HEK293 (cell line): Measurements from ENCODE around the gene DCUN1D2.

Experiments used
- CTCF ChIA-PET: fragments of 350-600 bp; formaldehyde crosslinking; extraction: SDS; loops from one replicate; lab custom pipeline; 2021; ENCODE audit warnings: antibody characterized with exemption; lab: Yijun Ruan, JAX
- POLR2A ChIA-PET: fragments of 300-600 bp; formaldehyde crosslinking; extraction: SDS; loops from one replicate; lab custom pipeline; 2020; ENCODE audit warnings: antibody characterized with exemption, inconsistent platforms; lab: Yijun Ruan, JAX
- H3K27ac ChIP-seq: fragments of 200-500 bp; sonication (Bioruptor generic); 2 replicates; pipeline ENCODE4 v1.5.1; 2014; ENCODE audit warnings: low read depth, low read length, control low read depth, inconsistent platforms; ENCODE audit errors: extremely low read depth
- H3K36me3 ChIP-seq, 2 experiments: fragments of 200-500 bp in 1 of 2; sonication (Bioruptor generic) in 1 of 2; 1 replicate in 1 of 2; 2 replicates in 1 of 2; pipeline ENCODE4 v1.5.1; 2014 to 2017; ENCODE audit warnings: inconsistent platforms in 2 of 2, low read length in 2 of 2; ENCODE audit not compliant: control insufficient read depth in 2 of 2, insufficient read depth in 1 of 2
- H3K4me1 ChIP-seq: fragments of 200-500 bp; sonication (Bioruptor generic); 2 replicates; pipeline ENCODE4 v1.5.1; 2014; ENCODE audit warnings: mild to moderate bottlenecking, low read length, inconsistent platforms; ENCODE audit not compliant: control insufficient read depth, insufficient read depth
- H3K4me3 ChIP-seq: 2 replicates; pipeline ENCODE4 v1.5.1; 2011; ENCODE audit warnings: low read depth, mild to moderate bottlenecking, control low read depth, low read length, moderate library complexity
- H3K9me3 ChIP-seq: fragments of 200-500 bp; sonication (Bioruptor generic); 2 replicates; pipeline ENCODE4 v1.5.1; 2014; ENCODE audit warnings: low read depth, low read length, inconsistent platforms; ENCODE audit not compliant: control insufficient read depth, insufficient read depth
- HOXC10 ChIP-seq: sonication (generic); formaldehyde crosslinking; IDR thresholded peaks from 2 replicates; pipeline ENCODE4 v1.8.1; 2023; ENCODE audit warnings: mild to moderate bottlenecking, missing genetic modification reagents
- KLF17 ChIP-seq: fragments of 450-650 bp; formaldehyde crosslinking; IDR thresholded peaks from 2 replicates; pipeline ENCODE4 v1.5.1; 2016; ENCODE audit warnings: missing biosample characterization, missing genetic modification characterization
- KLF8 ChIP-seq: fragments of 450-650 bp; formaldehyde crosslinking; IDR thresholded peaks from 2 replicates; pipeline ENCODE4 v1.5.1; 2016; ENCODE audit warnings: missing biosample characterization, missing genetic modification characterization
- KLF9 ChIP-seq: fragments of 450-650 bp; formaldehyde crosslinking; IDR thresholded peaks from 2 replicates; pipeline ENCODE4 v1.5.1; 2016; ENCODE audit warnings: missing biosample characterization, missing genetic modification characterization, low read depth
- OVOL3 ChIP-seq: fragments of 450-650 bp; formaldehyde crosslinking; IDR thresholded peaks from 2 replicates; pipeline ENCODE4 v1.5.1; 2016; ENCODE audit warnings: missing biosample characterization, missing genetic modification characterization
- PATZ1 ChIP-seq: fragments of 450-650 bp; formaldehyde crosslinking; IDR thresholded peaks from 2 replicates; pipeline ENCODE4 v1.5.1; 2016; ENCODE audit warnings: missing biosample characterization, missing genetic modification characterization
- SCRT2 ChIP-seq: fragments of 450-650 bp; formaldehyde crosslinking; IDR thresholded peaks from 2 replicates; pipeline ENCODE4 v1.5.1; 2016; ENCODE audit warnings: missing biosample characterization, missing genetic modification characterization
- SP7 ChIP-seq: fragments of 450-650 bp; formaldehyde crosslinking; IDR thresholded peaks from 2 replicates; pipeline ENCODE4 v1.5.1; 2016; ENCODE audit warnings: missing biosample characterization, missing genetic modification characterization
- ZBTB44 ChIP-seq: fragments of 450-650 bp; IDR thresholded peaks from 2 replicates; pipeline ENCODE4 v1.5.1; 2018; ENCODE audit warnings: missing biosample characterization, mild to moderate bottlenecking, missing genetic modification characterization
- ZNF10 ChIP-seq: fragments of 450-650 bp; formaldehyde crosslinking; IDR thresholded peaks from 2 replicates; pipeline ENCODE4 v1.5.1; 2017; ENCODE audit warnings: missing biosample characterization, missing genetic modification characterization
- ZNF112 ChIP-seq: fragments of 450-650 bp; formaldehyde crosslinking; IDR thresholded peaks from 2 replicates; pipeline ENCODE4 v1.5.0; 2017; ENCODE audit warnings: missing biosample characterization, missing genetic modification characterization
- ZNF175 ChIP-seq: fragments of 450-650 bp; formaldehyde crosslinking; IDR thresholded peaks from 2 replicates; pipeline ENCODE4 v1.5.1; 2016; ENCODE audit warnings: missing biosample characterization, missing genetic modification characterization
- ZNF2 ChIP-seq: fragments of 450-650 bp; formaldehyde crosslinking; IDR thresholded peaks from 2 replicates; pipeline ENCODE4 v1.5.1; 2016; ENCODE audit warnings: missing biosample characterization, missing genetic modification characterization
- ZNF214 ChIP-seq: fragments of 450-650 bp; formaldehyde crosslinking; IDR thresholded peaks from 2 replicates; pipeline ENCODE4 v1.5.1; 2017; ENCODE audit warnings: missing biosample characterization, mild to moderate bottlenecking, missing genetic modification characterization, borderline replicate concordance
- ZNF26 ChIP-seq: fragments of 450-650 bp; formaldehyde crosslinking; IDR thresholded peaks from 2 replicates; pipeline ENCODE4 v1.5.1; 2016; ENCODE audit warnings: missing biosample characterization, missing genetic modification characterization
- ZNF302 ChIP-seq: fragments of 450-650 bp; formaldehyde crosslinking; IDR thresholded peaks from 2 replicates; pipeline ENCODE4 v1.5.1; 2016; ENCODE audit warnings: missing biosample characterization, missing genetic modification characterization, low read depth
- ZNF391 ChIP-seq: fragments of 450-650 bp; formaldehyde crosslinking; IDR thresholded peaks from 2 replicates; pipeline ENCODE4 v1.5.1; 2016; ENCODE audit warnings: low read depth, missing biosample characterization, missing genetic modification characterization, borderline replicate concordance
- ZNF510 ChIP-seq: fragments of 450-650 bp; formaldehyde crosslinking; IDR thresholded peaks from 2 replicates; pipeline ENCODE4 v1.5.1; 2018; ENCODE audit warnings: mild to moderate bottlenecking, missing genetic modification characterization, missing biosample characterization; ENCODE audit not compliant: insufficient replicate concordance
- ZNF521 ChIP-seq: fragments of 450-650 bp; formaldehyde crosslinking; IDR thresholded peaks from 2 replicates; pipeline ENCODE4 v1.5.1; 2017; ENCODE audit warnings: missing biosample characterization, mild to moderate bottlenecking, missing genetic modification characterization
- ZNF560 ChIP-seq: fragments of 450-650 bp; formaldehyde crosslinking; IDR thresholded peaks from 2 replicates; pipeline ENCODE4 v1.5.1; 2017; ENCODE audit warnings: missing biosample characterization, missing genetic modification characterization, borderline replicate concordance
- ZNF580 ChIP-seq: fragments of 450-650 bp; formaldehyde crosslinking; IDR thresholded peaks from 2 replicates; pipeline ENCODE4 v1.5.1; 2016; ENCODE audit warnings: missing biosample characterization, missing genetic modification characterization
- ZNF654 ChIP-seq: fragments of 450-650 bp; formaldehyde crosslinking; IDR thresholded peaks from 2 replicates; pipeline ENCODE4 v1.5.1; 2016; ENCODE audit warnings: low read depth, missing biosample characterization, missing genetic modification characterization
- ZNF701 ChIP-seq: fragments of 450-650 bp; formaldehyde crosslinking; IDR thresholded peaks from 2 replicates; pipeline ENCODE4 v1.5.1; 2016; ENCODE audit warnings: missing biosample characterization, missing genetic modification characterization
- ZNF791 ChIP-seq: fragments of 450-650 bp; formaldehyde crosslinking; IDR thresholded peaks from 2 replicates; pipeline ENCODE4 v1.5.1; 2016; ENCODE audit warnings: missing biosample characterization, missing genetic modification characterization
- ZSCAN16 ChIP-seq: fragments of 450-650 bp; formaldehyde crosslinking; IDR thresholded peaks from 2 replicates; pipeline ENCODE4 v1.5.1; 2016; ENCODE audit warnings: missing biosample characterization, missing genetic modification characterization
- TF ChIP-seq, protein P1 (sequence below): fragments of 450-650 bp; formaldehyde crosslinking; IDR thresholded peaks from 2 replicates; pipeline ENCODE4 v1.5.1; 2017; ENCODE audit warnings: missing biosample characterization, missing genetic modification characterization

DCUN1D2 gene

DNA sequence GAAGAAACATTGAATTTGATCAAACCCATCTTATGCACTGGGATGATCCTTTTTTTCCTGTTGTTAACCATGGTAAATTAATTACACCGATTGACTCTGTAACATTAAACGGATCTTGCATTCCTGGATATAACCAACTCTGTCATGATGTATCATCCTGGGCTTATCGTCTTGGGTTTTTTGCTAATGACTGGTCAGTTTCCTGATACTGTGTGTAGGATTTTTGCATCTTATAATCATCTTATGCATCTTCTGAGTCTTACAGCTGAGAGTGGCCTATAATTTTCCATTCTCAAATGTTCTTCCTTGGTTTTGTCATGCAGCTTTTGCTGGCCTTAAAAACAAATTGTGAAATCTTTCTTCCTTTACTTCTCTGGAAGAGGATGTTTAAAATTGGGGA lies 12.8 kb downstream of the DCUN1D2 start:
- Histone ChIP-seq H3K36me3 (peaks cover 20 to 68% of the 10 kb centered on the region in 2 experiments), H3K4me3 (no peak overlapping the region), H3K4me1 (no peaks in the 10 kb centered on the region), H3K9me3 (no peaks in the 10 kb centered on the region), H3K27ac (no peak overlapping the region)
- POLR2A ChIA-PET = interaction anchor here (0.6 to 0.7 kb wide), 2 partner anchors 20 to 772 kb away, joined by 3 to 4 read pairs; no protein-coding TSS in a partner anchor
- CTCF ChIA-PET = interaction anchor here (0.9 kb wide), 1 partner anchor 11 kb away, joined by 3 read pairs; no protein-coding TSS in a partner anchor
- no peak for TF ChIP-seq ZNF521 (tag by site-specific recombination)
- TF ChIP-seq ZBTB44 (tag by site-specific recombination) = no peak
- no peak for TF ChIP-seq ZNF175 (tag by site-specific recombination)
- TF ChIP-seq SP7 (tag by site-specific recombination) = no peak
- no peak for TF ChIP-seq KLF9 (tag by site-specific recombination)
- no peak for TF ChIP-seq HOXC10 (CRISPR knock-in tag)
- TF ChIP-seq ZNF654 (tag by site-specific recombination) = no peak
- no peak for TF ChIP-seq ZNF112 (tag by site-specific recombination)
- TF ChIP-seq ZNF701 (tag by site-specific recombination) = no peak
- no peak for TF ChIP-seq ZNF10 (tag by site-specific recombination)
- TF ChIP-seq SCRT2 = no peak
- TF ChIP-seq ZNF560 (tag by site-specific recombination) = no peak
- no peak for TF ChIP-seq ZNF302 (tag by site-specific recombination)
- no peak for TF ChIP-seq ZNF214 (tag by site-specific recombination)

- Histone ChIP-seq H3K36me3 (peaks cover 20 to 72% of the 10 kb centered on the region in 2 experiments), H3K4me3 (no peak overlapping the region), H3K27ac (no peak overlapping the region), H3K9me3 (no peaks in the 10 kb centered on the region), H3K4me1 (no peaks in the 10 kb centered on the region)
- POLR2A ChIA-PET = interaction anchor here (0.7 to 1.2 kb wide), 2 partner anchors 13 to 773 kb away, joined by 4 read pairs; no protein-coding TSS in a partner anchor
- CTCF ChIA-PET = no interaction called here
- no peak for TF ChIP-seq KLF17 (tag by site-specific recombination)
- TF ChIP-seq, protein P1, sequence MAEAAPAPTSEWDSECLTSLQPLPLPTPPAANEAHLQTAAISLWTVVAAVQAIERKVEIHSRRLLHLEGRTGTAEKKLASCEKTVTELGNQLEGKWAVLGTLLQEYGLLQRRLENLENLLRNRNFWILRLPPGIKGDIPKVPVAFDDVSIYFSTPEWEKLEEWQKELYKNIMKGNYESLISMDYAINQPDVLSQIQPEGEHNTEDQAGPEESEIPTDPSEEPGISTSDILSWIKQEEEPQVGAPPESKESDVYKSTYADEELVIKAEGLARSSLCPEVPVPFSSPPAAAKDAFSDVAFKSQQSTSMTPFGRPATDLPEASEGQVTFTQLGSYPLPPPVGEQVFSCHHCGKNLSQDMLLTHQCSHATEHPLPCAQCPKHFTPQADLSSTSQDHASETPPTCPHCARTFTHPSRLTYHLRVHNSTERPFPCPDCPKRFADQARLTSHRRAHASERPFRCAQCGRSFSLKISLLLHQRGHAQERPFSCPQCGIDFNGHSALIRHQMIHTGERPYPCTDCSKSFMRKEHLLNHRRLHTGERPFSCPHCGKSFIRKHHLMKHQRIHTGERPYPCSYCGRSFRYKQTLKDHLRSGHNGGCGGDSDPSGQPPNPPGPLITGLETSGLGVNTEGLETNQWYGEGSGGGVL (tag by site-specific recombination) = no peak
- TF ChIP-seq ZSCAN16 (tag by site-specific recombination) = no peak
- TF ChIP-seq ZNF2 (tag by site-specific recombination) = no peak
- TF ChIP-seq OVOL3 (tag by site-specific recombination) = no peak
- no peak for TF ChIP-seq ZNF510 (tag by site-specific recombination)
- TF ChIP-seq PATZ1 (tag by site-specific recombination) = no peak
- TF ChIP-seq ZNF580 (tag by site-specific recombination) = no peak
- TF ChIP-seq ZNF391 (tag by site-specific recombination) = no peak
- no peak for TF ChIP-seq ZNF26 (tag by site-specific recombination)
- no peak for TF ChIP-seq ZNF791 (tag by site-specific recombination)
- no peak for TF ChIP-seq KLF8 (tag by site-specific recombination)
Measured at GRCh38 chr13:113476811-113477210, 13.7 kb downstream of the DCUN1D2 start.
